ENCODE measurements around the gene RAB3IL1.

DNA sequence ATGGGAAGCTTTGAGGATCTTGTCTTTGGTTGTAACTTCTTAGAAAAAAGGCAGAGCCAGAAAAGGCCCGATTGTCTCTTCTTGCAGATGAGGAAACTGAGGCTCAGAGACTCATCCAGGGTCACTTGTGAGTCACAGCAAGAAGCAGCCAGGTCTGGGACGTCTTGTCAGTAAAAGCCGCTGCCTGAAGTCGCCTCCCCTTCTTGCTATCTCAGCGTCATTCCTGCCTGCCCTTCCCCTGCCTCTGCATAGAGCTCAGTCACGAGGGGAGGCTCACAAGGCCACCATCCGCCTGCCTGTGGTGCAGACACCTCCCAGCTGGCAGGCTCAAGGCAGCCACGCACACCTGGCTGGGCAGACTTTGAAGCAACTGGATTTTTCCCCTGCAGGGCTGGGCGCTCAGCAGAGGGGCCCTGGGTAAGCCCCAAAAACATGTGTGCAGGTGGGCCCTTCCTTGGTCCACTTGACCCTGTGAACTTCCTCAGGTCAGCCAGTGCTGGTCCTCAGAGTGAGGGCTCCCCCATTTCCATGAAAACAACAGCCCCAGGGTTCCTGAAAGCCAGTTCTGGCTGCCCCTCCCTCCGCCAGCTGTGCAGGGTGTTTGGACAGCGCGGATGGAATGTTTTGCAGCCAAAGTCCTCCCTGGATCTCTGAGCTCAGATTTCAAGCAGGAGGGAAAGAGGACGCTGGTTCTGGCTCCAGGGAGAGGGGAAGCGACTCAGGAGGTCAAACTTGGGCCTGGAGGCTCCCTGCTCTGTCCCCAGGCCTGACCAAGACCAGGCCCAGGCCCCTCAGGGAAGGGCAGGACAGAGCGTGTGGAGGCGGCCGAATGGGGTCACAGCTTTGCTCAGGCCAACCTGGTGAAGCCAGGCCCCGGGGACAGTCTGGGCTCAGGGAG lies 6.0 kb upstream of the RAB3IL1 start:
- TF ChIP-seq, protein P1, sequence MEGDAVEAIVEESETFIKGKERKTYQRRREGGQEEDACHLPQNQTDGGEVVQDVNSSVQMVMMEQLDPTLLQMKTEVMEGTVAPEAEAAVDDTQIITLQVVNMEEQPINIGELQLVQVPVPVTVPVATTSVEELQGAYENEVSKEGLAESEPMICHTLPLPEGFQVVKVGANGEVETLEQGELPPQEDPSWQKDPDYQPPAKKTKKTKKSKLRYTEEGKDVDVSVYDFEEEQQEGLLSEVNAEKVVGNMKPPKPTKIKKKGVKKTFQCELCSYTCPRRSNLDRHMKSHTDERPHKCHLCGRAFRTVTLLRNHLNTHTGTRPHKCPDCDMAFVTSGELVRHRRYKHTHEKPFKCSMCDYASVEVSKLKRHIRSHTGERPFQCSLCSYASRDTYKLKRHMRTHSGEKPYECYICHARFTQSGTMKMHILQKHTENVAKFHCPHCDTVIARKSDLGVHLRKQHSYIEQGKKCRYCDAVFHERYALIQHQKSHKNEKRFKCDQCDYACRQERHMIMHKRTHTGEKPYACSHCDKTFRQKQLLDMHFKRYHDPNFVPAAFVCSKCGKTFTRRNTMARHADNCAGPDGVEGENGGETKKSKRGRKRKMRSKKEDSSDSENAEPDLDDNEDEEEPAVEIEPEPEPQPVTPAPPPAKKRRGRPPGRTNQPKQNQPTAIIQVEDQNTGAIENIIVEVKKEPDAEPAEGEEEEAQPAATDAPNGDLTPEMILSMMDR (IDR thresholded peaks at IDR 0.05 in 2 of 3, conservative IDR thresholded peaks at IDR 0.05 in 1 of 3; ENCODE audit: insufficient read depth in 2 of 3, low read depth in 1 of 3, low read length in 3 of 3): no peak
- TF ChIP-seq, protein P2, sequence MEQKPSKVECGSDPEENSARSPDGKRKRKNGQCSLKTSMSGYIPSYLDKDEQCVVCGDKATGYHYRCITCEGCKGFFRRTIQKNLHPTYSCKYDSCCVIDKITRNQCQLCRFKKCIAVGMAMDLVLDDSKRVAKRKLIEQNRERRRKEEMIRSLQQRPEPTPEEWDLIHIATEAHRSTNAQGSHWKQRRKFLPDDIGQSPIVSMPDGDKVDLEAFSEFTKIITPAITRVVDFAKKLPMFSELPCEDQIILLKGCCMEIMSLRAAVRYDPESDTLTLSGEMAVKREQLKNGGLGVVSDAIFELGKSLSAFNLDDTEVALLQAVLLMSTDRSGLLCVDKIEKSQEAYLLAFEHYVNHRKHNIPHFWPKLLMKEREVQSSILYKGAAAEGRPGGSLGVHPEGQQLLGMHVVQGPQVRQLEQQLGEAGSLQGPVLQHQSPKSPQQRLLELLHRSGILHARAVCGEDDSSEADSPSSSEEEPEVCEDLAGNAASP (IDR thresholded peaks at IDR 0.05): no peak
- TF ChIP-seq GABPB2 (CRISPR knock-in tag; conservative IDR thresholded peaks at IDR 0.05) (no peak), LEF1 (IDR thresholded peaks at IDR 0.05) (no peak), SP1 (CRISPR knock-in tag; IDR thresholded peaks at IDR 0.05) (no peak), ZNF224 (CRISPR knock-in tag; IDR thresholded peaks at IDR 0.05) (no peak), MYC (IDR thresholded peaks at IDR 0.05; ENCODE audit: low read depth, low read length) (no peak), MYC (CRISPR knock-in tag; IDR thresholded peaks at IDR 0.05; ENCODE audit: borderline replicate concordance, low read depth) (no peak), TCF7 (IDR thresholded peaks at IDR 0.05; ENCODE audit: borderline replicate concordance) (no peak), POLR2H (tag; IDR thresholded peaks at IDR 0.05; ENCODE audit: low read depth) (no peak), POLR2A (conservative IDR thresholded peaks at IDR 0.05) (no peak), MIER1 (IDR thresholded peaks at IDR 0.05; ENCODE audit: low read depth) (no peak), NFYB (IDR thresholded peaks at IDR 0.05; ENCODE audit: extremely low read depth, insufficient read length) (no peak), POLR2AphosphoS5 (IDR thresholded peaks at IDR 0.05; ENCODE audit: control insufficient read depth, insufficient read depth, low read depth, low read length) (no peak)
- TF ChIP-seq, protein P3, sequence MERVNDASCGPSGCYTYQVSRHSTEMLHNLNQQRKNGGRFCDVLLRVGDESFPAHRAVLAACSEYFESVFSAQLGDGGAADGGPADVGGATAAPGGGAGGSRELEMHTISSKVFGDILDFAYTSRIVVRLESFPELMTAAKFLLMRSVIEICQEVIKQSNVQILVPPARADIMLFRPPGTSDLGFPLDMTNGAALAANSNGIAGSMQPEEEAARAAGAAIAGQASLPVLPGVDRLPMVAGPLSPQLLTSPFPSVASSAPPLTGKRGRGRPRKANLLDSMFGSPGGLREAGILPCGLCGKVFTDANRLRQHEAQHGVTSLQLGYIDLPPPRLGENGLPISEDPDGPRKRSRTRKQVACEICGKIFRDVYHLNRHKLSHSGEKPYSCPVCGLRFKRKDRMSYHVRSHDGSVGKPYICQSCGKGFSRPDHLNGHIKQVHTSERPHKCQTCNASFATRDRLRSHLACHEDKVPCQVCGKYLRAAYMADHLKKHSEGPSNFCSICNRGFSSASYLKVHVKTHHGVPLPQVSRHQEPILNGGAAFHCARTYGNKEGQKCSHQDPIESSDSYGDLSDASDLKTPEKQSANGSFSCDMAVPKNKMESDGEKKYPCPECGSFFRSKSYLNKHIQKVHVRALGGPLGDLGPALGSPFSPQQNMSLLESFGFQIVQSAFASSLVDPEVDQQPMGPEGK (CRISPR knock-in tag; IDR thresholded peaks at IDR 0.05; ENCODE audit: borderline replicate concordance): no peak

All from K562 (cell line).